Karpas-422 (cell line): ENCODE results near the gene GPA33. TPM values are rescaled to one million over a fixed set of nuclear protein-coding genes. Genes with fewer than 3 reads are reported as not detected.
A peak's percentile ranks its signal among the peaks of the same experiment; 100 is the strongest.

ENCODE experiments used
- DNase-seq: peaks from one replicate; pipeline ENCODE4 v3.0.0-alpha.2; 2015
- H2AFZ ChIP-seq: fragments of 200-600 bp; sonication (generic); 2 replicates; pipeline ENCODE4 v1.6.1; 2014; ENCODE audit warnings: antibody characterized with exemption, low read length, mixed read lengths
- H3K27ac ChIP-seq: fragments of 200-600 bp; sonication (generic); 2 replicates; pipeline ENCODE4 v1.5.1; 2014; ENCODE audit warnings: mild to moderate bottlenecking, low read length, moderate library complexity
- H3K27me3 ChIP-seq: fragments of 200-600 bp; sonication (generic); 2 replicates; pipeline ENCODE4 v1.6.1; 2014; ENCODE audit warnings: low read length, mixed read lengths
- H3K36me3 ChIP-seq: fragments of 200-600 bp; sonication (generic); 2 replicates; pipeline ENCODE4 v1.6.1; 2014; ENCODE audit warnings: low read length, mixed read lengths; ENCODE audit not compliant: insufficient read depth
- H3K4me1 ChIP-seq: fragments of 200-600 bp; sonication (generic); 2 replicates; pipeline ENCODE4 v1.6.1; 2014; ENCODE audit warnings: mild to moderate bottlenecking, low read length, mixed read lengths
- H3K4me2 ChIP-seq: fragments of 200-600 bp; sonication (generic); 2 replicates; pipeline ENCODE4 v1.6.1; 2014; ENCODE audit warnings: low read length, low read depth, mild to moderate bottlenecking; ENCODE audit not compliant: poor library complexity, severe bottlenecking
- H3K4me3 ChIP-seq: fragments of 200-600 bp; sonication (generic); 2 replicates; pipeline ENCODE4 v1.5.1; 2014; ENCODE audit warnings: mild to moderate bottlenecking, antibody characterized with exemption, low read length, mixed read lengths
- H3K79me2 ChIP-seq: fragments of 200-600 bp; sonication (generic); 2 replicates; pipeline ENCODE4 v1.6.1; 2014; ENCODE audit warnings: mild to moderate bottlenecking, low read length, mixed read lengths
- H3K9ac ChIP-seq: fragments of 200-600 bp; sonication (generic); 2 replicates; pipeline ENCODE4 v1.6.0; 2014; ENCODE audit warnings: low read length
- H3K9me2 ChIP-seq: fragments of 200-600 bp; sonication (generic), shearing (Covaris generic); replicated peaks from 2 replicates; pipeline ENCODE4 v1.6.0; 2014; ENCODE audit warnings: mild to moderate bottlenecking, low read length, moderate library complexity; ENCODE audit not compliant: insufficient read depth
- H3K9me3 ChIP-seq: fragments of 300-700, 200-600 bp; sonication (generic); 2 replicates; pipeline ENCODE4 v1.6.1; 2014; ENCODE audit warnings: low read length, mixed read lengths
- H4K20me1 ChIP-seq: fragments of 200-600 bp; sonication (generic); 2 replicates; pipeline ENCODE4 v1.6.1; 2014; ENCODE audit warnings: mild to moderate bottlenecking, antibody characterized with exemption, low read length, low read depth; ENCODE audit not compliant: insufficient read depth
- total RNA-seq: library from RNA; depleted of rRNA; stranded (reverse); fragments of >200 nt; shearing (Covaris generic); gene quantifications from 2 replicates; pipeline ENCODE4 v1.2.3, GENCODE V29; 2014; ENCODE audit warnings: low replicate concordance; rRNA removed

Gene GPA33, protein sequence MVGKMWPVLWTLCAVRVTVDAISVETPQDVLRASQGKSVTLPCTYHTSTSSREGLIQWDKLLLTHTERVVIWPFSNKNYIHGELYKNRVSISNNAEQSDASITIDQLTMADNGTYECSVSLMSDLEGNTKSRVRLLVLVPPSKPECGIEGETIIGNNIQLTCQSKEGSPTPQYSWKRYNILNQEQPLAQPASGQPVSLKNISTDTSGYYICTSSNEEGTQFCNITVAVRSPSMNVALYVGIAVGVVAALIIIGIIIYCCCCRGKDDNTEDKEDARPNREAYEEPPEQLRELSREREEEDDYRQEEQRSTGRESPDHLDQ
- total RNA-seq, result 0.07 TPM in 1 of 2 replicates, not detected in the other

DNA sequence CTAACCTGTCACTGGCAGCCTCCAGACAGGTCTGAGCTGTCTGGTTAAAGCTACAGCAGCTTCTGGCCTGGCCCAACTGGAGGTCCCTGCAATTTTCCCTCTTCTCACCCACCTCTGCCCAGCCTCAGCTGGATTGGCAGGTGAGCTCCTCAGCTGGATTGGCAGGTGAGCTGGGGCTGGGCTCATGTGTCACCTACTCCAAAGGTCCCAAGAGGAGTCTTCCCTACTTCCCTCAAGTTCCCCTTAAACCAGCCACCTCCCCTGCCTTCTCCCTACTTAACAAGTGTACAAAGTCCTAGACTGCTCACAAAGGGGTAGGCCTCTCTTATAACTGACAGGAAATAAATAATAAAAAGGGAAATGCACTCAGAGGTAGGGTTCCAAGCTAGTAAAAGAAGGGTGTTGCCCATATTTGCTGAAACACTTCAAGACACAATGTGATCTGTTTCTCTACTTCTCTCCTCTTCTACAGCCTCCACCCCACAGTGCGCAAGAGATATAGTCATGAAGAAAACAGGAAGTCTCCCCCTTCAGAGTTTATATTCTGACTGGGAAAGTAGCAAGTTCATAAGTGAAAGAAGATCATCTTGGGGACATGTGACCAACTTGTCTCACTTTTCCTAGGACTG is at the start of gene GPA33:
TSS of gene GPA33 (minus strand) at position 64 of the 629 bp plus-strand sequence. CDS start 90 bp downstream, outside the sequence.
- Histone ChIP-seq H3K9me2 (no peaks in the 10 kb centered on the region), H3K9ac (no peak within 1 kb of the TSS), H3K36me3 (no peaks in the 10 kb centered on the region), H3K4me1 (no peaks in the 10 kb centered on the region), H3K27ac (no peak within 1 kb of the TSS), H3K9me3 (no peaks in the 10 kb centered on the region), H2AFZ (no peak within 1 kb of the TSS), H4K20me1 (no peaks in the 10 kb centered on the region), H3K4me3 (no peak within 1 kb of the TSS), H3K4me2 (no peak within 1 kb of the TSS), H3K79me2 (no peaks in the 10 kb centered on the region), H3K27me3 (no peaks in the 10 kb centered on the region)
- DNase-seq, result no peak

DNA sequence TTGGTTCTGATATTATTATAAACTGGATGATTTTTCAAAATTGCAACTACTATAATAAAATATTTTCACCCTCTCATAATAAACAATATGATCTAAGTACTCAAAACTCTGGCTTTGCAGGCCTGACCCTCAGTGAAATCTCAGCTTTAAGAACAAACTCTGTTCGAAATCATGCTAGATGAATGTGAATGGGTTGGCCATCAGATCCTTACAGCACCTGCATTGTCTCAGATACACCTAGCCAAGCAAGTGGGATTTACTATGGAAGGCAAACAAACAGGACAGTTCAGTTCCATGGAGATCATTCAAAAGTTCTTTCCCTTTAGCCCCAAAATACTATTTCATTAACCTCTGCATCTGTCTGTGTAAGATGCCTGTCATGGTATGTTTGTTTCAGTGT is 48.5 kb upstream of the GPA33 start:
- no peaks in the 10 kb centered on the region for H3K79me2 ChIP-seq
- 0 out of 2 replicates have a peak, but pooled peaks cover 3% of the 10 kb centered on the region for H3K27me3 ChIP-seq
- no peak for DNase-seq
- H4K20me1 ChIP-seq, result no peaks in the 10 kb centered on the region
- H3K4me3 ChIP-seq, result no peak overlapping the region
- no peaks in the 10 kb centered on the region for H3K9me3 ChIP-seq
- H2AFZ ChIP-seq, result no peak overlapping the region
- no peaks in the 10 kb centered on the region for H3K9me2 ChIP-seq
- H3K4me2 ChIP-seq, result no peak overlapping the region
- H3K36me3 ChIP-seq, result no peaks in the 10 kb centered on the region
- no peak overlapping the region for H3K27ac ChIP-seq
- H3K9ac ChIP-seq, result no peak overlapping the region
- peaks cover 21% of the 10 kb centered on the region for H3K4me1 ChIP-seq

DNA sequence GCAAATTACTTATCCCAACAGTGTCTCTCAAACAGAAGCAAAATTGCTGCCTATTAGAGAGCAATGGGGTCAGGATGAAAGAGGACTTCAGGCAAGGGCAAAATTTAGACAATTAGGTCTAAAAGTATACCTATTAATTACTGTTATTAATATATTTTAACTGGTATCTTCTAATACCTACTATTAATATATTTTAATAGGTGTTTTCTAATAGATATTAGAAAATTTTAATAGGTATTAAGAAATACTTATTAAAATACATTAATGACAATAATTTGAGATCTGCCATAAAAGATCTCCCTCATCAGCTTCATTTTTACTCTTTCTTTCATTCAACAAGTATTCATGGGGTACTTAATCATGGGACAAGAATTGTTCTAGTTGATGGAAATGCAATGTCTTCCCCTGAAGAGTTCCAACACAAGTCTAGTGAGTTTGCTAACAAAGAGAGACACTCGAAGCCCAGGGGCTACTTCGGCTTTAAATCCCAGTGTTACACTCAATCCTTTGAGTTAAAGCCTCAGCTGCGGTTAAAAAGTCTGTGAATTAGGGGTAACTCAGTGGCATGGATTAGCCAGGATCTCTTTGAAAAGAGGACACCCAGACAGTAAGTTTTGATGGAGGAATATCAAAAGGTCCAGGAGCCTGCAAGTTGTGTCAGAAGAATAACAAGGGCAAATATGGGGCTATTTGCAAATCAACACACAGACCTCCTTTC is 47.8 kb upstream of the GPA33 start:
- Histone ChIP-seq H3K9ac (no peak overlapping the region), H3K4me2 (no peak overlapping the region), H3K36me3 (no peaks in the 10 kb centered on the region), H3K79me2 (no peaks in the 10 kb centered on the region), H3K9me3 (no peaks in the 10 kb centered on the region), H3K9me2 (no peaks in the 10 kb centered on the region), H4K20me1 (no peaks in the 10 kb centered on the region), H3K4me1 (peaks cover 25% of the 10 kb centered on the region), H3K4me3 (no peak overlapping the region), H2AFZ (peak overlapping the region; percentile 51; the same call in 1 of the 2 replicates), H3K27me3 (0 out of 2 replicates have a peak, but pooled peaks cover 3% of the 10 kb centered on the region), H3K27ac (no peak overlapping the region)
- no peak for DNase-seq

DNA sequence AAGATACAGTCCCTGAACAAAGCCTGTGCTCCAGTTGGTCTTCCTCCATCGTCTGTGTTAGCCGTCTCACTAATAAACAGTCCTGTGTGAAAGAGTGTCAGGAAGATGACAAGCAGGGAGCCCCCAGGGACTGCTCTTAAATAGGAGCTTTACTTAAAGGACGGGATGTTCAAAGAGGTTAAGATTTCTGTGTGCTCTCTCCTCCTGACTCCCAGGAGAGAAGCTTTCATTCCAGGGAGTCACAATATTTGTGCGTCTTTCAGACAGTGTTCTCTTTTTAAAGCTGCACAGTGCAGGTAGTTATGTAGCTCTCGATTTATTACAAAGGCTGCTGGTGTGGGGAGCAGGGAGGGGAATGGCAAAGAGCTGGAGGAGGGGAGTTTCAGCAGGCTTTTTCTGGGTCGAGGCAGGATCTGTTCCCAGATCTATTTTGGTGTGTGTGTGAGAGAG is 47.2 kb upstream of the GPA33 start:
- Histone ChIP-seq H4K20me1 (no peaks in the 10 kb centered on the region), H3K36me3 (no peaks in the 10 kb centered on the region), H3K79me2 (no peaks in the 10 kb centered on the region), H3K4me3 (no peak overlapping the region), H3K9me2 (no peaks in the 10 kb centered on the region), H3K4me2 (no peak overlapping the region), H3K9ac (no peak overlapping the region), H3K4me1 (peaks cover 28% of the 10 kb centered on the region), H3K27ac (no peak overlapping the region), H3K27me3 (0 out of 2 replicates have a peak, but pooled peaks cover 3% of the 10 kb centered on the region), H3K9me3 (no peaks in the 10 kb centered on the region), H2AFZ (no peak overlapping the region)
- no peak for DNase-seq

DNA sequence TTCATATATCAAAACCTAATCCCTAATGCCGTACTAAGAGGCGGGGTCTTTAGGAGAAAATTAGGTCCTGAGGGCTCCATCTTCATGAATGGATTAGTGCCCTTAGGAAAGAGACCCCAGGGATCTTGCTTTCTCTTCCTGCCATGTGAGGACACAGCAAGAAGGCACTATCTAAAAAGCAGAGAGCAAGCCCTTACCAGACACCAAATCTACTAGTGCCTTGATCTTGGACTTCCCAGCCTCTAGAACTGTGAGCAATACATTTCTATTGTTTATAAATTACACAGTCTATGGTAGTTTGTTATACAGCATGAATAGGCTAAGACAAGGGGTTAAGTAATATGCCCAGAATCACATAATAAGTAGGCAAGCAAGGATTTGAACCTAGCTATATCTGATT is 46.6 kb upstream of the GPA33 start:
- Histone ChIP-seq H2AFZ (peak overlapping the region; percentile 79; the same call in 1 of the 2 replicates), H3K4me3 (peak overlapping the region; percentile 37; the same call in 1 of the 2 replicates), H3K4me1 (peaks cover 28% of the 10 kb centered on the region), H3K36me3 (no peaks in the 10 kb centered on the region), H3K27ac (no peak overlapping the region), H3K9ac (peak overlapping the region; percentile 8; the same call in 1 of the 2 replicates), H3K4me2 (peak overlapping the region; percentile 57), H3K9me3 (no peaks in the 10 kb centered on the region), H3K79me2 (no peaks in the 10 kb centered on the region), H3K27me3 (0 out of 2 replicates have a peak, but pooled peaks cover 3% of the 10 kb centered on the region), H3K9me2 (no peaks in the 10 kb centered on the region), H4K20me1 (no peaks in the 10 kb centered on the region)
- DNase-seq, result no peak

DNA sequence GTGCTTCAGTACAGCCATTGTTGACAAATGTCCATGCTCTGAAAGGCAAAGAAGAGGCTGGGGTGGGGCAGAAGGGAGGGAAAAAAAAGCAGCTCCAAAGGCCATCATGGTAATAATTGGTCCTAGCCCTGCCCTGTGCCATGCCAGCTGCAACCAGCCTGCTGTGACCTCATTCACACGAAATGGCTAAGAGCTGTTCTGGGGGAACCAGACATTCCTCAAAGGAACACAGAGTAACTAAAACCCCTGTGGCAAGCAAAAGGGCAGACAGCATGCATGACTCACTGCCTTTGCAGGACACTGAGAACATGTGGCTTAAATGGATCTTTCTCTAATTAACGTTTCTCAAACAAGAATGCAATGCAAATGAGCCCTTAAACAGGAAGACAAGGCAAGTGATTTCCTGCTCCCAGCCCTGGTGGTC is 46.0 kb upstream of the GPA33 start:
- Histone ChIP-seq H2AFZ (peak overlapping the region; percentile 79), H3K4me3 (peak overlapping the region; percentile 37; the same call in 1 of the 2 replicates), H3K9ac (peak overlapping the region; percentile 8; the same call in 1 of the 2 replicates), H3K9me2 (no peaks in the 10 kb centered on the region), H3K27ac (no peak overlapping the region), H3K36me3 (no peaks in the 10 kb centered on the region), H3K9me3 (no peaks in the 10 kb centered on the region), H4K20me1 (no peaks in the 10 kb centered on the region), H3K4me1 (peaks cover 28% of the 10 kb centered on the region), H3K4me2 (peak overlapping the region; percentile 57), H3K27me3 (no peaks in the 10 kb centered on the region), H3K79me2 (no peaks in the 10 kb centered on the region)
- peak; percentile 48 for DNase-seq

DNA sequence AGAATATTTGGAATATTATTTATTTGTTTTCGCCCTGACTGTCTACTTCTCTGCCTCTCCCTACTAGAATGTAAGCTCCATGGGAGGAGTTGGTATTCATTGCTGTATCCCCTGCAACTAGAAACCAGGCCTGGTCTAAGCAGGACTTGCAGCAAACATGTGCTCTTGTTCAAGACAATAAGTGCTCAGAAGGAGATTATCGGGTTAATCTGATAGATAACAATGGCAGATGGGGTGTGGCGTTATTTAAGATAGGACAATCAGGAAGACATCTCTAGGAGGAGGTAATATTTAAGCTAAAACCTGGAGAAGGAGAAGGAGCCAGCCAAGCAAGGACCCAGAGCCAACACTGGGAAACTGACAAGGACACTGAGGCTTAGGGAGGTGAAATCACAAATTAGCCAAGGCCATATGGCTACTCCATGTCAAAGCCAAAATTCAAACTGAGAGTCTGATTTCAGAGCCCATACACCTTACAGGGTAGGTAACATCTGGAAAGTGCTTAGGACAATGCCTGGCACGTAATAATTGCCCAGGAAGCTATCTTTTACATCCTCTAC is 45.2 kb upstream of the GPA33 start:
- H3K4me1 ChIP-seq, result peaks cover 28% of the 10 kb centered on the region

More for the DNA sequence above, 45.2 kb upstream of the GPA33 start:
- Histone ChIP-seq H3K4me3 (no peak overlapping the region), H3K9ac (no peak overlapping the region), H2AFZ (no peak overlapping the region), H3K4me2 (peak overlapping the region; percentile 57), H3K36me3 (no peaks in the 10 kb centered on the region), H3K79me2 (no peaks in the 10 kb centered on the region), H3K9me3 (no peaks in the 10 kb centered on the region), H3K27ac (no peak overlapping the region), H3K27me3 (no peaks in the 10 kb centered on the region), H4K20me1 (no peaks in the 10 kb centered on the region), H3K9me2 (no peaks in the 10 kb centered on the region)
- no peak for DNase-seq
